Measurements from ENCODE around the gene INO80B.
"Not testable (repeated sequence)": the region's sequence is repeated elsewhere in the genome, so short reads cannot be mapped to it uniquely, and the experiment has no call there.

INO80B gene

GRCh38 chr2:74482801-74483674, 28.2 kb downstream of the INO80B start, which contains the start of the genes CCDC142 and TTC31:
Gene CCDC142, minus strand, starts transcription at chr2:74482998. Its CDS starts 161 bp downstream, at chr2:74482837.
Gene TTC31, plus strand, starts transcription at chr2:74483081. Its CDS starts 15 bp downstream, at chr2:74483096.
- DNase-seq = peak; percentile 92 to 94

- not testable (repeated sequence) for DNase-seq
Observed at GRCh38 chr2:74483675-74484164, 28.8 kb downstream of the INO80B start.

- DNase-seq = no peak
Observed at GRCh38 chr2:74486141-74486540, 31.3 kb downstream of the INO80B start.

- DNase-seq = no peak
Observed at GRCh38 chr2:74488643-74489481, 34.0 kb downstream of the INO80B start.

- no peak for DNase-seq
Observed at GRCh38 chr2:74489906-74490305, 35.0 kb downstream of the INO80B start.

GRCh38 chr2:74491648-74492544, 37.0 kb downstream of the INO80B start:
- DNase-seq = no peak

GRCh38 chr2:74493546-74493945, 38.7 kb downstream of the INO80B start:
- no peak for DNase-seq

- no peak for DNase-seq
Observed at GRCh38 chr2:74495440-74495839, 40.6 kb downstream of the INO80B start.

GRCh38 chr2:74496997-74497776, 42.3 kb downstream of the INO80B start:
- DNase-seq = no peak

GRCh38 chr2:74497777-74498499, 43.1 kb downstream of the INO80B start:
- no peak for DNase-seq

- DNase-seq = no peak
Observed at GRCh38 chr2:74498500-74499266, 43.8 kb downstream of the INO80B start.

- no peak for DNase-seq
Observed at GRCh38 chr2:74499267-74499939, 44.5 kb downstream of the INO80B start, which contains the start of gene LBX2. Gene LBX2, minus strand, starts transcription at chr2:74499603. Its CDS starts 66 bp downstream, at chr2:74499537.

- DNase-seq = no peak
Observed at GRCh38 chr2:74499940-74500577, 45.2 kb downstream of the INO80B start.

GRCh38 chr2:74500578-74500946, 45.7 kb downstream of the INO80B start:
- DNase-seq = no peak

- no peak for DNase-seq
Observed at GRCh38 chr2:74501335-74502071, 46.6 kb downstream of the INO80B start.

GRCh38 chr2:74502147-74502719, 47.3 kb downstream of the INO80B start:
- DNase-seq = no peak

- DNase-seq = peak in 1 of 2 donors; percentile 27
Observed at GRCh38 chr2:74502720-74503505, 48.0 kb downstream of the INO80B start.
